ENCODE data around the gene COBL. TPM values are rescaled to one million over a fixed set of nuclear protein-coding genes. Genes with fewer than 3 reads are reported as not detected.
"Not testable (repeated sequence)": the region's sequence is repeated elsewhere in the genome, so short reads cannot be mapped to it uniquely, and the experiment has no call there.

The COBL gene
- total RNA-seq, 1 experiment from 2014 or later: 0.03 TPM

DNA sequence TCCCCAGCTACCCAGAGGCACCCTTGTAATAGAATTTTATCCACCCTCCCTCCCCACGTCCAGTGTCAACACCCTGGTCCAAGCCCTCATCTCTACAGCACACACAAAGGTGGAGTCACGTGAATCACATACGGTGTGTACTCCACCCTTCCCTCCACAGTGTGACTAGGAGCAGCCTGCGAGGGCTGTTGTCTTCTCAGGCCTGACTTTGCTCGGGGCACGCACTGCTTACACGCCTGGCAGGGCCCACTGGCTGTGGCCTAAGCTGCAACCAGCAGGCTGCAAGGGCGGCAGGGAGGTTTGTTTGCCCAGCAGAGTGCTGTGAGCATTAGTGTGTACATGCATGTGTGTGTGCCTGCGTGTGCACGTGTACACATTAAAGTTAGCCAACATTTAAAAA lies 93.7 kb downstream of the COBL start:
- no peaks in the 10 kb centered on the region for H3K36me3 ChIP-seq
- DNase-seq: no peak
- no peak overlapping the region for H3K4me3 ChIP-seq
- H3K9me3 ChIP-seq: no peaks in the 10 kb centered on the region
- no peaks in the 10 kb centered on the region for H3K27me3 ChIP-seq

DNA sequence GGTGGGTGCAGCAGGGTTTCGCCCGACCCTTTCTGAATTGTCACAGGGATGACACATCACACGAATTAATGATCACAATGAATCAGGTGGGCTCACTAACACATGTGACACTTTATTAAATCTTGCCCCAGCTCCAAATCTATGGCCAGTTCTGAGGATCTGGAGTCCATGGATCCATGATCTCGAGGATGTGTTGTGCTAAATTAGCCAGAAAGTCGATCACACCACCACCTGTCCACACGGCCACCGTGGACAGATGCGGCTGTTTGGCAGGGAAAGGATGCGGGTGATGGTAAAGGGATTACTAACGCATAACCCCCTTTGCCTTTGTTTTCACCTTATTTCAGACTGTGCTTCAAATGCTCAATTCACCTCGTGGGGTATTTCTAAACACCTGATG lies 96.4 kb downstream of the COBL start:
- no peaks in the 10 kb centered on the region for H3K27me3 ChIP-seq

DNA sequence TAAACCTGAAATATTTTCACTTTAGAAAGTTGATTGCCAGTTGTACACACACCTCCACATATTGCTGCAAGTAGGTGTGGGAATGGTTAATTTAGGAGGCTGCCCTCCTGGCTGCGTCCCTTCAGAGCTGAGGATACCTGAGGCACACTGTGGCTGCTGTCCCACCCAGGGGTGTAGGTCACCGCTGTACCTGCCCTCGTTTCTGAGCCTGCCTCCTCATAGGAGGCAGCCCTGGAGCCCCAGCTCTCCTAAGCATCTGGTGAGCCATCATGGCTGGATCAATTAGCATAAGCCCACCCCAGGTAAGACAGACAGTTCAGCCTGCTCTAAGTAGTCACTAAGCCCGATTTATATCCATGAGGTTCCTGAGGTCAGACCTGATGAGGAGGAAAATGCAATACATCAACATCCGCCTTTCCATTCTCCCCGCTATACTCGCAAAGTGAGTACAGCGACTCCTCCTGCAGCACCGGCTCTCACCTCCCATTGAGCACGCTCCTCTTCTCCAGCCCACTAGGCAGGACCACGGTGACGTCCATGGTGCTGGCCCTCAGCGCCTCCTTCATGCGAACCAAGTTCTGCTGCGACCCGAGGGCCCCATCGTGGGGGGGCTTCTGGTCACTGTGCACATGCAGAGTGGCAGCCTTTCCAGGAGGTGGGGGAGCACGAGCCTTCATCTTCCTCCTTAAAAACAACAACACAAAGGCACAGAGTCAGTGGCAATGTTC lies 97.2 kb downstream of the COBL start:
- Histone ChIP-seq H3K36me3 (no peaks in the 10 kb centered on the region), H3K4me3 (no peak overlapping the region)
- no peak for DNase-seq

More for the DNA sequence above, 96.4 kb downstream of the COBL start:
- Histone ChIP-seq H3K36me3 (no peaks in the 10 kb centered on the region), H3K9me3 (no peaks in the 10 kb centered on the region), H3K4me3 (no peak overlapping the region)
- no peak for DNase-seq

DNA sequence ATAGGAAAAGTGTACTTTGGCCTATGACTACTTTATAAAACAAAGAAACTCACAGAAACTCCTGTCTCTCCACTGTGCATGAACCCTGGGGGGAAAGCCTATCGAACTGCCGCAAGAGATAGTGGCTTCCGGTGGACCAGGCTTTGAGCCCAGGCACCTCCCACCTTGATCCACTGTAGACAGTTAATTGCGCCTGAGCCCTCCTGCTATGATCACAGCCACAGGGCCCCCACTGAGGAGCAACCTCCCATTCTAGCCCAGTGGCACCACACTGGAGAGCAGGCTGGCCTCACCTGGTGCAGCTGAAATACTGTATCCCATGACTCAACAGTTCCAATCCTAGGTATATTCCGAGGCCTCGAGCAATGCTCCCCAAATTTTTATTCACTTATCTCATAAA lies 98.8 kb downstream of the COBL start:
- DNase-seq: no peak
- Histone ChIP-seq H3K36me3 (no peaks in the 10 kb centered on the region), H3K27me3 (no peaks in the 10 kb centered on the region), H3K4me3 (no peak overlapping the region), H3K9me3 (no peaks in the 10 kb centered on the region)

More for the DNA sequence above, 97.2 kb downstream of the COBL start:
- H3K9me3 ChIP-seq: no peaks in the 10 kb centered on the region
- H3K27me3 ChIP-seq: no peaks in the 10 kb centered on the region

DNA sequence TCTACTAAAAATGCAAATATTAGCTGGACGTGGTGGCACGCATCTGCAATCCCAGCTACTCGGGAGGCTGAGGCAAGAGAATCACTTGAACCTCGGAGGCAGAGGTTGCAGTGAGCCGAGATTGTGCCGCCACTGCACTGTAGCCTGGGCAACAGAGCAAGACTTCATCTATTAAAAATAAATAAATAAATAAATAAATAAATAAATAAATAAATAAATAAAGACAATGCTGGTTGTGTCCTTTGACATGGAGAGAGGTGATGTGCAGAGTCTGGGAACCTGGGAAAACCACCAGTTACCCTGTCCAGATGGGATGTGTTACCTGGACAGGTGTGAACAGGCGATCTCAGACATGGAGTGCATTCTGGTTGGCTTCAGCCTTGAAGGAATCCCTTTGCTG lies 102.5 kb downstream of the COBL start:
- DNase-seq: no peak
- no peak overlapping the region for H3K4me3 ChIP-seq
- H3K36me3 ChIP-seq: no peaks in the 10 kb centered on the region
- no peaks in the 10 kb centered on the region for H3K27me3 ChIP-seq
- no peaks in the 10 kb centered on the region for H3K9me3 ChIP-seq

DNA sequence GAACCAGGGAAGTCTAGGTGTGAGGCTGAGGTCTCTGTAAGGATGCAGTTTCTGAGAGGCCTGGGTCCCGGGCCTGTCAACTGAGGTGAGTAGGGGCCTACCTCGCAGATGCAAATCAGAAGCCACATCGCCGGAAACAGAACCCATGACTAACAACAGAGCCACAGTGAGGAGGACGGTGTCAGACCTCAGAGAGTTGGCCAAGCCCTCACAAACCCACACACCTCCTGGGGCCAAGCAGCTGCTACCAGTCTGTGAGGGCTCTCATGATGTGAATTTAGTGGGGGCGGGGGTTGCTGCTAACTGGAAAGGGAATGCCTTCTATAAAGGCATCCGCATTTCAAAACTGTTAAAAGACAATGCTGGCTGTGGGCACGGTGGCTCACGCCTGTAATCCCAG lies 103.0 kb downstream of the COBL start:
- no peaks in the 10 kb centered on the region for H3K27me3 ChIP-seq
- no peak for DNase-seq
- no peaks in the 10 kb centered on the region for H3K9me3 ChIP-seq
- no peak overlapping the region for H3K4me3 ChIP-seq
- no peaks in the 10 kb centered on the region for H3K36me3 ChIP-seq

DNA sequence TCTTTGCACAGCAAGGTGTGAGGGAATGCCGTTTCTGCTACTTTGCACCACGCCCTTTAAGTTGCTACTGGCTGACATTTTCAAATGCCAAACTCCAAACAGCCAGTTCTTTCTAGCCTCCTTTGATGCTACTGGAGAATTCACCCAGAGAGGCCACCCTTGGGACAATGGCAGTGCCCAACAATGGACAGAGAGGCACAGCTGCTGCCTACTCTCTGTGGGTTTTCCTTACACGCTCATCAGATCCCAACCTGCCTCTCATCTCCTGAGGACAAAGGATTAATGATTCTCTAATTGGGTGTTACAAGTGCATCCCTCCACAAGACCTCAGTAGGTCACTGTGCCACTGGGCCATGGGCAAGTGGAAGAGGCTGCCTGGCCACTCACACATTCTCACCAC lies 105.8 kb downstream of the COBL start:
- H3K4me3 ChIP-seq: no peak overlapping the region
- H3K27me3 ChIP-seq: no peaks in the 10 kb centered on the region
- H3K36me3 ChIP-seq: no peaks in the 10 kb centered on the region
- no peaks in the 10 kb centered on the region for H3K9me3 ChIP-seq
- no peak for DNase-seq

DNA sequence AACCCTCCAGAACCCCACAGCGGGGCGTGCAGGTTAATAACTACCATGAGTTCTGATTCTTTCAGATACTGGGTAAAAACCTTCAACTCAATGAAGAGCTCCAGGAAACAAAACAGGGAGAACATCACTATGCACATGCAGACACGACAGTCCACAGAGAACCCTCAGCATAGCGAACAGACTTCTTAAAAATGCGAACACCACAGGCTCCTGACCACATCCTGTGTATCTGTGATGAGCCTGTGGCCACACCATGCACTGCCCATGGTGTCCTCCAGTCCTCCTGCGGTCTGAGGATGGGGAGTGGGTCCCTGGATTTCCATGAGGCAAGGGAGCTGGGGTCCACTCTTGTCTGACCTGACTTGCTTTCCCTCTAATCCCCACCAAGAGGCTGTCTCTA lies 107.2 kb downstream of the COBL start:
- Histone ChIP-seq H3K9me3 (no peaks in the 10 kb centered on the region), H3K27me3 (no peaks in the 10 kb centered on the region), H3K36me3 (no peaks in the 10 kb centered on the region), H3K4me3 (no peak overlapping the region)
- no peak for DNase-seq

DNA sequence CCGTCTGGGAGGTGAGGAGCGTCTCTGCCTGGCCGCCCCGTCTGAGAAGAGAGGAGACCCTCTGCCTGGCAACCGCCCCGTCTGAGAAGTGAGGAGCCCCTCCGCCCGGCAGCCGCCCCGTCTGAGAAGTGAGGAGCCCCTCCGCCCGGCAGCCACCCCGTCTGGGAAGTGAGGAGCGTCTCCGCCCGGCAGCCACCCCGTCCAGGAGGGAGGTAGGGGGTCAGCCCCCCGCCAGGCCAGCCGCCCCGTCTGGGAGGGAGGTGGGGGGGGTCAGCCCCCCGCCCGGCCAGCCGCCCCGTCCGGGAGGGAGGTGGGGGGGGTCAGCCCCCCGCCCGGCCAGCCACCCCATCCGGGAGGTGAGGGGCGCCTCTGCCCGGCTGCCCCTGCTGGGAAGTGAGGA lies 108.5 kb downstream of the COBL start:
- not testable (repeated sequence) for DNase-seq, H3K9me3 ChIP-seq, H3K4me3 ChIP-seq, H3K27me3 ChIP-seq, H3K36me3 ChIP-seq

DNA sequence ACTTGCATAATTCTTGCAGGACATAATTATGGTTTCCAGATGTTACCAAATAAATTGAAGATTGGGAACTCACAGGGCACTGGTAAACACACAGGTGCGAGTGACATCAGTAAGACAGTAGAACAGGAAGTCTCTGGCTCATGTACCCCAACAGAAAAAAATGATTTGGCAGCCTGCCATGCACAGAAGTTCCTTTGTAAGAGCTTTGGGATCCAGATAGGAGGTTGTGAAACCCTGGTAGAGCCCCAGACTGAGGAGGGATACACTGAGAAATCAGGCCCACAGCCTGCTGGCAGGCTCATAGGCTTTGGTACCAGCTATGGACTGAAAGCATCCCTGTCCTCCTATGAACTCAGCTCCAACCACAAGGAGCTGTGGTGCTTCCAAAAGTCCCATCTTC lies 118.0 kb downstream of the COBL start:
- Histone ChIP-seq H3K4me3 (no peak overlapping the region), H3K36me3 (no peaks in the 10 kb centered on the region), H3K9me3 (no peaks in the 10 kb centered on the region; the same call in 1 of the 2 replicates), H3K27me3 (peaks cover 6% of the 10 kb centered on the region; the same call in 1 of the 2 replicates)
- DNase-seq: no peak

DNA sequence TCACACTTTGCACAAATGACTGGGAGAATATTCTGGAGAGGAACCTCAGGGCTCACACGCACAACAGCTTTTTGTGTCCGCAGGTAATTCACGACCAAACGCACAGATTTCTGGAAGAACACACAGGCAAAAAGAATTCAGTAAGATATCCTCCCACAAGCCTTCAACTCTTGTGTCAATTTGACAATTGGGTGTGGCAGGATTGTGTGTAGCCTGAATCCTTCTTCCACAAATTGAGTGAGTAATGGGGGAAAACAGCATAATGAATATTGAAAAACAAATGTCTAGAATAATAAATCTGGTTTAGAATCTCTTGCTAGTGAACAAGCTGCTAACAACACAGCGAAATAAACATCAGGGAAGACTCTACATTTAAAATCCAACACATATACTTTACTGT lies 125.6 kb downstream of the COBL start:
- no peaks in the 10 kb centered on the region for H3K9me3 ChIP-seq
- no peak for DNase-seq
- no peaks in the 10 kb centered on the region for H3K36me3 ChIP-seq
- 0 out of 2 replicates have a peak, but pooled peaks cover 3% of the 10 kb centered on the region for H3K27me3 ChIP-seq
- H3K4me3 ChIP-seq: no peak overlapping the region

DNA sequence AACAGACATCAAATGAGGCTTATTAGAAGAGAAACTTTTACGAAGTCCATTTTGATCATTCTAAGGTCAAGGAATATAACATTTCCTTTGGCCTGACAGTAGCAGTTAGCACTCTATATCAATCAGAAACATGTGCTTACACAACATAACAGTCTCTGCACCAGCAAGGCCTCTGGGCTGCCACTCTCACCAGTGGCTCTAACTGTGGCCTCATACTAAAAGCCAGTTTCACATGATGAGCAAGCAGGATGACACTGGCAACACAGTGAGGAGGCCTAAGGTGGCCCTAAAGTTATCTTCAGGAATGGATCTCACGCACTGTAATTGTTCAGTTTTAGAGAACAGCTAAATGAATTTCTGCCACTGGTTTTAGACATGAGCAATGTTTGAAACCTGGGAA lies 126.8 kb downstream of the COBL start:
- H3K9me3 ChIP-seq: no peaks in the 10 kb centered on the region
- no peak overlapping the region for H3K4me3 ChIP-seq
- H3K27me3 ChIP-seq: no peaks in the 10 kb centered on the region
- DNase-seq: no peak
- no peaks in the 10 kb centered on the region for H3K36me3 ChIP-seq

DNA sequence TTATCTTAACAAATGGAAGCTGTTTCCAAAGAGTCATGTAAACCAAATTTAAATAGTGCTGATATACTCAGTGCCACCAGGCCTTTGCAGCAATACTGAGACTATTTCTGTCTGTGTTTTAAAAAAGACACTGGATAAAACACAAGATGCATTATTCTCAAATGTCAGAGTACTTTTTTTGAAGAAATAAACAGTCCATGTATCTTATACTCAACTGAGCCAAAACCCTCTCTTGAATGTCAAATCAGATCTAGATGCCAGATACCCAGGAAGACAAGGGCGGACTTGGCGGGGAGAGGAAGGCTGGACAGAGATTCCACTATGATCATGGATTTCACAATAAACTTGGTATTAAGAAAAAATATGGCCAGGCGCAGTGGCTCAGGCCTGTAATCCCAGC lies 127.6 kb downstream of the COBL start:
- Histone ChIP-seq H3K9me3 (no peaks in the 10 kb centered on the region), H3K27me3 (no peaks in the 10 kb centered on the region), H3K36me3 (no peaks in the 10 kb centered on the region), H3K4me3 (no peak overlapping the region)
- DNase-seq: no peak

DNA sequence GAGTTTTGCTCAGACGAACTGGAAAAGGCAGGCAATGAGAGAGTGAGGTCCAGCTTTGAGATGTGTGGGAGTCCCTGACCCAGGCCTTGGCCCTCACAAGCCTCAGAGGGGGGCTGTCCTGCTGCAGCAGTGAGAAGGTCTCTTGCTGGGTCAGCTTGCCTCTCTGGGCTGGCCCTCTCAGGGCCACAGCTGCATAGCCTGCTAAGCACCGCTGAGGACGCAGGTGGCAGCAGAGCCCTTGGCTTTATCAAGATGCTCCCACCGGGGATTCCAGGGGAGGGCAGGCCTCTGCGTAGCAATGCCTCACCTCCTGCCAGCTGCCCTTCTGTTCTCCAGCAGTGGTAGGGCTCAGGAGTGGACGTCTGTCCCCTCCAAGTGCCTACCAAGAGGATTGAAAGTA lies 128.7 kb downstream of the COBL start:
- Histone ChIP-seq H3K9me3 (no peaks in the 10 kb centered on the region), H3K4me3 (no peak overlapping the region), H3K27me3 (no peaks in the 10 kb centered on the region), H3K36me3 (no peaks in the 10 kb centered on the region)
- no peak for DNase-seq

DNA sequence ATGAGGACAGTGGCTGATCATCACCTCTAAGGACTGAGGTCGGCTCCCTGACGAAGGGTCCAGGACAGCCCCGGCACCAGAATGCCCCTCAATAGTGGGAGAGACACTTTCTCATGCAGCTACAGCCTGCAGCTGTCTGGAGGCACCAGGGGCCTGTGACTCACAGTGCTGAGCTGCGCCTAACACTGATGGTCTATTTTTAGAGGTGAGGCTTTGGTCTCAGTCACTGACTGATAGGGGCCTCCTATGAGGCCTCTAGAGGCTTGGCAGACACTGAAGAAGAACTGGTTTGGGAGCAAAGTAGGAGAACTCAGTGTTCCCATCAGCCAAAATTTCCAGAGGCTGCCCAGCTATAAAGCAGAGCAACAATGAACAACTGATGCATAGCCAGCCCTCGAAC lies 130.1 kb downstream of the COBL start:
- peak; percentile 5 for DNase-seq
- H3K36me3 ChIP-seq: no peaks in the 10 kb centered on the region
- no peak overlapping the region for H3K4me3 ChIP-seq
- no peaks in the 10 kb centered on the region for H3K9me3 ChIP-seq
- no peaks in the 10 kb centered on the region for H3K27me3 ChIP-seq

DNA sequence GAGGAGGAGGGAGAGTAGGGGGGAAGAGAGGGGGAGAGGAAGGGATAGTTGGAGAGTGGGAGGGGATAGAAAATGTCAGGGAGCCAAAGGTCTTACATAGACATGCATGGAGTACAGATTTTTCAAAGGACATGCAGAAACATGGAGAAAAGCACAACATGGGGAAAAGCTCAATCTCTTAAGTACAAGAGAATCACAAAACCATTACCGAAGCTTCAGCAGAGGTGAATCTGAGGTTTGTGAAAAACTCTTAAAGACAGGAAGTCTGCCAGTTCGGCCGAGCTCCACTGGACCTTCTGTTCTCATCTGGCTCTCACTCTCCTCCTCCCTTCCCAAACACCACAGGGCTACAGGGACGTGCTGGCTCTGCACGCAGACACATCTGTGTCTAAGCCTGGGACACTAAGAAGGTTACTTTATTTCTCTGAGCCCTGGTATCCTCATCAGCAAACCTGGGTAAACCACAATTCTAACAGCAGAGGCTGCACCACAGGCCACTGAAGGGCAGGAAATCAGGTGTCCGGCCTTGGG lies 133.9 kb downstream of the COBL start:
- Histone ChIP-seq H3K9me3 (no peaks in the 10 kb centered on the region), H3K36me3 (no peaks in the 10 kb centered on the region), H3K27me3 (no peaks in the 10 kb centered on the region; the same call in 1 of the 2 replicates), H3K4me3 (no peak overlapping the region)
- no peak for DNase-seq

DNA sequence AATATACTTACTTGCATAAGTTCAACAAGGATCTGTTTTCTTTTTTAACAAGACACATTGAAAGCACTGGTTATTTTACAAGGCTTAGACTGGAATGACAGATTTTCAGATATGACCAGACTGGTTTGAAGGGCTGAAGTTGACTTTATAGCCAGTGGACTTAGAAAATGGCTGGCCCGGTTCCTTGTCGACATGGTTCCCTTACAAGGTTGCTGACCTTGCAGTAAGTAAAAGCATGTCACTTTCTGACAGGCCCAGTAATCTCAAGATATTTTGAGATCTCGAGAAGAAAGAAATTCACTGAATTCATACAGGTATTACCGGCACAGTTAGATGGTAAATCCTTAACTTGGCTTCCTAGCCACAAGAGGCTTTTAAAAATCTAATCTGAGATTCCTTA lies 136.5 kb downstream of the COBL start:
- no peak for DNase-seq
- no peaks in the 10 kb centered on the region for H3K36me3 ChIP-seq
- H3K9me3 ChIP-seq: no peaks in the 10 kb centered on the region
- H3K4me3 ChIP-seq: no peak overlapping the region
- H3K27me3 ChIP-seq: peaks cover 2% of the 10 kb centered on the region; the same call in 1 of the 2 replicates

DNA sequence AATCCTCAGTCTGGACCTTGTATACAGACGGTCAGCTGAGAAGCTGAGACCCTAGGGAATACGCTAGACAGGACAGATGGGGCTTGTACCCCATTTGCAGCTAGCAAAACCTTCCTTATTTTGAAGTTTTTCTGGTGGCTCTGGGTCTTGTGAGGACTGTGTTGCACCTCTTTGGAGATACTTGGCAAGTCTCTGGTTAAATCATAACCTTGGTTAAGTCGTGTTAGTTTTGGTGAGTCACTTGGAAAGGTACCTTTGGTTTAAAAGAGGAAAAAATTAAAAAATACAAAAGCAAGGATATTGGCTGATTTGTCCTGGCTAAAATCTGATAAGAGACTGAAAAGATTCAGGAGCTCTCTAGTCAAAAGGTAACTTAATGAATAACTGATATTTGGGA lies 140.6 kb downstream of the COBL start:
- DNase-seq: no peak
- Histone ChIP-seq H3K27me3 (peaks cover 5% of the 10 kb centered on the region), H3K4me3 (no peak overlapping the region), H3K36me3 (no peaks in the 10 kb centered on the region), H3K9me3 (no peaks in the 10 kb centered on the region)
